Transverse colon (tissue), 4 donors: ENCODE measurements around the gene ATP6AP2.

Experiments
- CTCF ChIP-seq, 5 experiments: fragments of 200-600 bp in 3 of 5; fragments of 450-650 bp in 2 of 5; sonication (generic) in 3 of 5; IDR thresholded peaks; 1 replicate in 2 of 5; 2 replicates in 3 of 5; pipeline ENCODE4 v1.5.1; 2016 to 2017; ENCODE audit warnings: antibody characterized with exemption in 5 of 5, inconsistent platforms in 3 of 5, mild to moderate bottlenecking in 2 of 5, moderate library complexity in 1 of 5
- POLR2AphosphoS5 ChIP-seq, 3 donors: sonication (generic); formaldehyde crosslinking; IDR thresholded peaks; one replicate each; pipeline ENCODE4 v1.6.1; 2016; ENCODE audit warnings: antibody characterized with exemption in 3 of 3

- TF ChIP-seq CTCF (IDR thresholded peaks at IDR 0.05): no peak
- no peak for TF ChIP-seq POLR2AphosphoS5 (IDR thresholded peaks at IDR 0.05)
Measured at GRCh38 chrX:40578039-40578695, 2.6 kb upstream of the ATP6AP2 start.
